Measurements from ENCODE around the gene C17orf58. TPM values are rescaled to one million over a fixed set of nuclear protein-coding genes. Genes with fewer than 3 reads are reported as not detected.
A peak's percentile ranks its signal among the peaks of the same experiment; 100 is the strongest.

C17orf58 gene
- total RNA-seq, 1 donor from 2014 or later = 8.5 TPM

GRCh38 chr17:67993153-67993997 lies 2.9 kb downstream of the C17orf58 start:
- no peaks in the 10 kb centered on the region for H4K20me1 ChIP-seq (ENCODE audit: insufficient read depth, low read length)
- Mint-ChIP-seq H3K27me3 (ENCODE audit: low read depth, unreplicated experiment) (peaks cover 9% of the 10 kb centered on the region), H3K4me3 (ENCODE audit: unreplicated experiment) (peak overlapping the region; percentile 94), H3K9me3 (ENCODE audit: unreplicated experiment) (no peaks in the 10 kb centered on the region), H3K36me3 (ENCODE audit: low read depth, unreplicated experiment) (no peaks in the 10 kb centered on the region), H3K4me1 (ENCODE audit: low read depth, unreplicated experiment) (peaks cover 10% of the 10 kb centered on the region), H3K27ac (ENCODE audit: unreplicated experiment) (peak overlapping the region; percentile 96)
- H3K27me3 ChIP-seq (ENCODE audit: insufficient read depth, low read length) = no peaks in the 10 kb centered on the region
- no peaks in the 10 kb centered on the region for H3K9me3 ChIP-seq (ENCODE audit: insufficient read depth, low read depth, low read length)
- TF ChIP-seq CTCF (IDR thresholded peaks at IDR 0.05; ENCODE audit: insufficient read depth, low read depth, low read length) (no peak), EZH2 (IDR thresholded peaks at IDR 0.05; ENCODE audit: insufficient read depth, low read length) (no peak)
- no peaks in the 10 kb centered on the region for H3K36me3 ChIP-seq (ENCODE audit: insufficient read depth, low read length)
- H3K27ac ChIP-seq (ENCODE audit: low read depth, low read length) = peak overlapping the region; percentile 75
- no peaks in the 10 kb centered on the region for H3K79me2 ChIP-seq (ENCODE audit: insufficient read depth, low read length)
- DNase-seq (ENCODE audit: low read depth) = peak; percentile 68
- FAIRE-seq = no peak
- H2AFZ ChIP-seq (ENCODE audit: low read depth, low read length) = peak overlapping the region; percentile 89
- H3K4me2 ChIP-seq (ENCODE audit: low read length) = peak overlapping the region; percentile 99
- peaks cover 23% of the 10 kb centered on the region for H3K4me1 ChIP-seq (ENCODE audit: insufficient read depth, low read length)
- peak overlapping the region; percentile 87 for H3K4me3 ChIP-seq (ENCODE audit: insufficient read depth, low read depth, low read length)
- H3K9ac ChIP-seq (ENCODE audit: low read length) = peak overlapping the region; percentile 89

DNA sequence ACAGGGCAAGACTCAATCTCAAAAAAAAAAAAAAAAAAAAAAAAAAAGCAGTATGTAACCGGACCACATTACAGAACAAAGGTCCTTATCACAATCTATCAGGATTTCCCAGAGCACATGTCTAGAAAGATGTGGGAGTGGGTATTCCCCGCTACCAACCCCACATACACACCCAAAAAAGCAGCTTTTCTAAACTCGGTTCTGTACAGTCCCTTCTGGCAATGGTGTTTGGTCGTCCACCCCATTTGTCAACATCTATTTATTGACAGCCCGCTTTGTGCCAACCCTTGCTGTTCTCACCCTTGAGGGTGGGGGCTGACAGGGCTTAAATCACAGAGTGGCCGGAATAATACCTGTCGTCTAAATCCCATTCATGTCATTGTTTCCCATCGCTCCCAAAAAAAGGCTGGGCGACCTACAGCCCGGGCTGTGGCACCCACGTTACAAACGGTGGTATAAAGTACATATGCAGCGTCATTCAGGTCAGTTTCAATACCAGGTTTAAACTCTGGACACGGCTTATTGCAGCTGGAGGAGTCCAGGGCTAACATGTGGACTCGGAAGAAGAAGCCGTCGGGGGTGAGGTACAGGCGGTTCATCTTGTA lies 3.6 kb downstream of the C17orf58 start:
- H3K27ac ChIP-seq (ENCODE audit: low read depth, low read length) = peak overlapping the region; percentile 75

More for the DNA sequence above, 3.6 kb downstream of the C17orf58 start:
- H3K36me3 ChIP-seq (ENCODE audit: insufficient read depth, low read length) = no peaks in the 10 kb centered on the region
- Mint-ChIP-seq H3K9me3 (ENCODE audit: unreplicated experiment) (no peaks in the 10 kb centered on the region), H3K36me3 (ENCODE audit: low read depth, unreplicated experiment) (no peaks in the 10 kb centered on the region), H3K27ac (ENCODE audit: unreplicated experiment) (peak overlapping the region; percentile 96), H3K4me3 (ENCODE audit: unreplicated experiment) (peak overlapping the region; percentile 94), H3K27me3 (ENCODE audit: low read depth, unreplicated experiment) (peaks cover 9% of the 10 kb centered on the region), H3K4me1 (ENCODE audit: low read depth, unreplicated experiment) (peaks cover 10% of the 10 kb centered on the region)
- peak overlapping the region; percentile 89 for H3K9ac ChIP-seq (ENCODE audit: low read length)
- H3K4me2 ChIP-seq (ENCODE audit: low read length) = peak overlapping the region; percentile 86
- no peaks in the 10 kb centered on the region for H4K20me1 ChIP-seq (ENCODE audit: insufficient read depth, low read length)
- no peaks in the 10 kb centered on the region for H3K79me2 ChIP-seq (ENCODE audit: insufficient read depth, low read length)
- TF ChIP-seq CTCF (IDR thresholded peaks at IDR 0.05; ENCODE audit: insufficient read depth, low read depth, low read length) (no peak), EZH2 (IDR thresholded peaks at IDR 0.05; ENCODE audit: insufficient read depth, low read length) (no peak)
- H3K27me3 ChIP-seq (ENCODE audit: insufficient read depth, low read length) = no peaks in the 10 kb centered on the region
- no peaks in the 10 kb centered on the region for H3K9me3 ChIP-seq (ENCODE audit: insufficient read depth, low read depth, low read length)
- H3K4me3 ChIP-seq (ENCODE audit: insufficient read depth, low read depth, low read length) = peak overlapping the region; percentile 87
- no peak for DNase-seq (ENCODE audit: low read depth)
- H2AFZ ChIP-seq (ENCODE audit: low read depth, low read length) = peak overlapping the region; percentile 89
- FAIRE-seq = no peak
- H3K4me1 ChIP-seq (ENCODE audit: insufficient read depth, low read length) = peaks cover 23% of the 10 kb centered on the region
